ENCODE data around the gene GOLGA6C. TPM values are rescaled to one million over a fixed set of nuclear protein-coding genes. Genes with fewer than 3 reads are reported as not detected.
"Not testable (repeated sequence)": the region's sequence is repeated elsewhere in the genome, so short reads cannot be mapped to it uniquely, and the experiment has no call there.

The GOLGA6C gene
- total RNA-seq, 1 donor from 2014 or later, result not detected

DNA sequence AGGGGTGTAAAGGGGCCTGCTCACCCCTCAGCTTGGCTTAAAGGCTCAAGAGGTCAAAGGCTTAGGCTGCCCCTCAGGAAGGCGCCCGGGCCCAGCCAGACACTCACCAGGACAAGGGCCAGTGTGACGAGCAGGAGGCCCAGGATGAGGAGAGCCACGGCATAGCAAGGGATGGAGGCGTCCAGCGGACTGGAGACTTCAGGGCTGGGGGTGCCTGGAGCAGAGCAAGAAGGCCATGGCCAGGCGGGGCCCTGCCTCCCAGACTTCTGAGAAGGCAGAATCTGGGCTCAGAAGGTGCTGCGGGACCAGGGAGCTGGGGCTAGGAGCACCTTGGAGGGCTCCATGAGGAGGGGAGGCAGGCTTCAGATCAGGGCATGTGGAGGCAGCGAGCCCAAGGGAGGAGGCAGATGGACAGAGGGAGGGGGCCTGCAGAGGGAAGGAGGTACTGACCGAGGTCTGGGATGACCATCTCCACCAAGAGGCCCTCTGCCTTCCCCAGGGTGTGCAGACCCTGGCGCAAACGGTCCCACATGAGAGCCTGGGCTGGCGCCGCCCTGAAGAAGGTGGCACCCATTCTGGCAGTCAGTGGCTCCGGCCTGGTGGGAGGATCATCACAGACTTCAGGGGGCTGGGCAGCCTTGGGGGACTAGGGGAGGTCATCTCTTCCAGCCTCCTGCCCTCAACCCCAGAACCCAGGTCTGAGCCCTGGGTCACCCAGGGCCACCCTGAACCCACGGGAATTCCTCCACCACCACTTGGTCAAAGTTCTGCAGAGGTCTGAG is 32.0 kb upstream of the GOLGA6C start:
- Mint-ChIP-seq H3K4me3 (no peak overlapping the region), H3K27me3 (peaks cover 10% of the 10 kb centered on the region), H3K4me1 (peaks cover 2% of the 10 kb centered on the region), H3K27ac (no peak overlapping the region), H3K36me3 (ENCODE audit: low read depth) (no peaks in the 10 kb centered on the region), H3K9me3 (no peaks in the 10 kb centered on the region)
- DNase-seq, result no peak
- intact Hi-C loops (cut with micrococcal nuclease), result no loop called here
- ChIA-PET POLR2A (no interaction called here), CTCF (no interaction called here)
- TF ChIP-seq, protein P1, sequence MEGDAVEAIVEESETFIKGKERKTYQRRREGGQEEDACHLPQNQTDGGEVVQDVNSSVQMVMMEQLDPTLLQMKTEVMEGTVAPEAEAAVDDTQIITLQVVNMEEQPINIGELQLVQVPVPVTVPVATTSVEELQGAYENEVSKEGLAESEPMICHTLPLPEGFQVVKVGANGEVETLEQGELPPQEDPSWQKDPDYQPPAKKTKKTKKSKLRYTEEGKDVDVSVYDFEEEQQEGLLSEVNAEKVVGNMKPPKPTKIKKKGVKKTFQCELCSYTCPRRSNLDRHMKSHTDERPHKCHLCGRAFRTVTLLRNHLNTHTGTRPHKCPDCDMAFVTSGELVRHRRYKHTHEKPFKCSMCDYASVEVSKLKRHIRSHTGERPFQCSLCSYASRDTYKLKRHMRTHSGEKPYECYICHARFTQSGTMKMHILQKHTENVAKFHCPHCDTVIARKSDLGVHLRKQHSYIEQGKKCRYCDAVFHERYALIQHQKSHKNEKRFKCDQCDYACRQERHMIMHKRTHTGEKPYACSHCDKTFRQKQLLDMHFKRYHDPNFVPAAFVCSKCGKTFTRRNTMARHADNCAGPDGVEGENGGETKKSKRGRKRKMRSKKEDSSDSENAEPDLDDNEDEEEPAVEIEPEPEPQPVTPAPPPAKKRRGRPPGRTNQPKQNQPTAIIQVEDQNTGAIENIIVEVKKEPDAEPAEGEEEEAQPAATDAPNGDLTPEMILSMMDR (IDR thresholded peaks at IDR 0.05), result no peak
- no peak for ATAC-seq (ENCODE audit: low read depth)

GRCh38 chr15:75227112-75227511 is 31.0 kb upstream of the GOLGA6C start:
- intact Hi-C loops (cut with micrococcal nuclease); H3K36me3 Mint-ChIP-seq (ENCODE audit: low read depth); ATAC-seq (ENCODE audit: low read depth); POLR2A ChIA-PET; H3K4me1 Mint-ChIP-seq; DNase-seq; H3K27ac Mint-ChIP-seq; H3K9me3 Mint-ChIP-seq; H3K4me3 Mint-ChIP-seq; CTCF ChIA-PET: not testable (repeated sequence)
- peaks cover 17% of the 10 kb centered on the region for H3K27me3 Mint-ChIP-seq

DNA sequence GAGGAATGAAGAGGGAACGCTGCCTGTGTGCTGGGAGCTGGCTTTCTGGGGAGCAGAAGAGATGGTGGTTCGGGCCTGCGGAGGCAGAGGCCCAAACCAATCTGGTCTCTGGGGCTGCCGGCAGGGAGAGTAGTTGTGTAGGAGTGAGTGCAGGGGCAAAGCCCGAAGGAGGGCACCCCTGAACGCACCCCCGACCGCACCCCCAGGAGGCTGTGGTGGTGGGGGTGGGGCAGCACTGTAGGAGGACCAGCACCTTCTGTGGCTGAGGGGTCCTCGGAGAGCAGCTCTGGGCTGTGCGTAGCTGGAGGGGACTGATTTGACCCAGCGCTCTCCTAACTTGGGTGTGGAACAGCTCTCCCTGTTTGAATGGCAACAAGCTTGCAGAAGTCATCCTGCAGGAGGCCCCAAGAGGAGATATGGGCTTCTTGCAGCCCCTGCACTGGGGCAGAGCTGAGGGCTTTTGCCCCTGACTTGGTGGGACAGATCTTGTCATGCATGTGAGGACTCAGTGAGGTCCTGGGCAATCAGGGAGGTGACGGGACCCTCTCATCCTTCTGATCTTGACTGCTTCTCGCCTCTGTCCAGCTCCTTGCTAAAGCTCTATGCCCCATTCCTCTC is 30.4 kb upstream of the GOLGA6C start:
- POLR2A ChIA-PET, result interaction anchor here (0.8 kb wide), 1 partner anchor 13 kb away, joined by 3 read pairs; no protein-coding TSS in a partner anchor

GRCh38 chr15:75228787-75229186 is 29.3 kb upstream of the GOLGA6C start:
- H3K27ac Mint-ChIP-seq, result no peak overlapping the region
- no peak for ATAC-seq (ENCODE audit: low read depth)
- no peaks in the 10 kb centered on the region for H3K36me3 Mint-ChIP-seq (ENCODE audit: low read depth)
- intact Hi-C loops (cut with micrococcal nuclease), result no loop called here
- no peak overlapping the region for H3K4me3 Mint-ChIP-seq
- no peak for DNase-seq
- TF ChIP-seq, protein P1 (IDR thresholded peaks at IDR 0.05), result no peak
- POLR2A ChIA-PET, result interaction anchor here (0.8 kb wide), 1 partner anchor 14 kb away, joined by 3 read pairs; no protein-coding TSS in a partner anchor
- H3K27me3 Mint-ChIP-seq, result peaks cover 23% of the 10 kb centered on the region
- no peaks in the 10 kb centered on the region for H3K9me3 Mint-ChIP-seq
- H3K4me1 Mint-ChIP-seq, result peaks cover 2% of the 10 kb centered on the region
- CTCF ChIA-PET, result no interaction called here

More for the DNA sequence above, 30.4 kb upstream of the GOLGA6C start:
- Mint-ChIP-seq H3K4me1 (peaks cover 2% of the 10 kb centered on the region), H3K27ac (no peak overlapping the region), H3K27me3 (peaks cover 22% of the 10 kb centered on the region), H3K9me3 (no peaks in the 10 kb centered on the region), H3K4me3 (no peak overlapping the region), H3K36me3 (ENCODE audit: low read depth) (no peaks in the 10 kb centered on the region)
- TF ChIP-seq, protein P1 (IDR thresholded peaks at IDR 0.05), result no peak
- DNase-seq, result no peak
- CTCF ChIA-PET, result no interaction called here
- intact Hi-C loops (cut with micrococcal nuclease), result no loop called here
- ATAC-seq (ENCODE audit: low read depth), result no peak

- TF ChIP-seq, protein P1 (IDR thresholded peaks at IDR 0.05), result no peak
- Mint-ChIP-seq H3K27ac (no peak overlapping the region), H3K36me3 (ENCODE audit: low read depth) (no peaks in the 10 kb centered on the region), H3K9me3 (no peaks in the 10 kb centered on the region), H3K4me1 (peaks cover 2% of the 10 kb centered on the region), H3K27me3 (peaks cover 27% of the 10 kb centered on the region), H3K4me3 (no peak overlapping the region)
- ChIA-PET CTCF (no interaction called here), POLR2A (no interaction called here)
- no peak for DNase-seq
- intact Hi-C loops (cut with micrococcal nuclease), result no loop called here
- ATAC-seq (ENCODE audit: low read depth), result no peak
Observed at GRCh38 chr15:75229191-75230015, 28.7 kb upstream of the GOLGA6C start.

All from activated B cell treated with CpG ODN at 0.5 μM for 24 hours (primary cell).